HL-60 (cell line): ENCODE results near the gene ARID1B.

Experiments
- DNase-seq, 2 experiments: peaks; one replicate each; pipeline ENCODE4 v3.0.0-alpha.2; 2010 to 2020; ENCODE audit warnings: low read depth in 1 of 2, low spot score in 1 of 2
- H3K27ac ChIP-seq: fragments of 250-450 bp; sonication (Bioruptor Pico); replicated peaks from 2 replicates; pipeline ENCODE4 v1.5.1; 2020; ENCODE audit warnings: mild to moderate bottlenecking, moderate library complexity
- H3K27me3 ChIP-seq: fragments of 250-450 bp; sonication (Bioruptor Pico); 2 replicates; pipeline ENCODE4 v1.5.1; 2021; ENCODE audit warnings: mild to moderate bottlenecking, moderate library complexity; ENCODE audit not compliant: insufficient read depth, poor library complexity, severe bottlenecking
- H3K4me3 ChIP-seq: replicated peaks from 2 replicates; pipeline ENCODE4 v1.5.1; 2011; ENCODE audit warnings: mild to moderate bottlenecking, control low read depth, low read length; ENCODE audit not compliant: insufficient read depth
- GABPA ChIP-seq: IDR thresholded peaks from 2 replicates; pipeline ENCODE4 v1.6.1; 2012; ENCODE audit warnings: low read depth
- POLR2AphosphoS5 ChIP-seq: IDR thresholded peaks from 2 replicates; pipeline ENCODE4 v1.6.1; 2012; ENCODE audit warnings: low read depth
- SPI1 ChIP-seq: IDR thresholded peaks from 2 replicates; pipeline ENCODE4 v1.6.1; 2012; ENCODE audit warnings: low read depth, mild to moderate bottlenecking, borderline replicate concordance
- TF ChIP-seq, protein P1 (sequence below): IDR thresholded peaks from 2 replicates; pipeline ENCODE4 v1.6.1; 2012; ENCODE audit warnings: low read depth; ENCODE audit not compliant: insufficient replicate concordance
- TF ChIP-seq, protein P2 (sequence below): IDR thresholded peaks from one replicate; pipeline ENCODE4 v1.5.1; 2011; ENCODE audit warnings: low read length, control low read depth, inconsistent platforms; ENCODE audit not compliant: insufficient read depth

ARID1B gene

DNA sequence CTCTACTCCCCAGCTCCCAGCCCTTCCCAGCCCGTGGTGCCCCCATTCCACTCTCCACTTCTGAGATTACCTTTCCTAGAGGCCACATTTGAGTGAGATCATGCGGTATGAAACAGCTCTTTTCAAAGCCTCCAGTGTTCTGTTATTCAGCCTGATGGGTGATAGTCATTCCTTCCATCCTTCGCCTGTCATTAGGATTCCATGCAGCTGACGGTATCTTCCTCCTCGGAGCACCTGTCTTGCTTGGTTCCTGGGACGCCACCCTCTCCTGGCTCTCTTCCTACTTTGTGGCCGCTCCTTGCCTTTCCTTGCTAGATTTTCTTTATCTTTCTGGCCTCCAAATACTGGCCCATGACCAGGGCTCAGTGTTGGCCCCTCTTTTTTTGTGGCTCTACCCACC lies 137.0 kb downstream of the ARID1B start:
- no peak overlapping the region for H3K4me3 ChIP-seq
- H3K27me3 ChIP-seq, result no peaks in the 10 kb centered on the region
- TF ChIP-seq POLR2AphosphoS5 (no peak), GABPA (no peak), SPI1 (no peak)
- TF ChIP-seq, protein P1, sequence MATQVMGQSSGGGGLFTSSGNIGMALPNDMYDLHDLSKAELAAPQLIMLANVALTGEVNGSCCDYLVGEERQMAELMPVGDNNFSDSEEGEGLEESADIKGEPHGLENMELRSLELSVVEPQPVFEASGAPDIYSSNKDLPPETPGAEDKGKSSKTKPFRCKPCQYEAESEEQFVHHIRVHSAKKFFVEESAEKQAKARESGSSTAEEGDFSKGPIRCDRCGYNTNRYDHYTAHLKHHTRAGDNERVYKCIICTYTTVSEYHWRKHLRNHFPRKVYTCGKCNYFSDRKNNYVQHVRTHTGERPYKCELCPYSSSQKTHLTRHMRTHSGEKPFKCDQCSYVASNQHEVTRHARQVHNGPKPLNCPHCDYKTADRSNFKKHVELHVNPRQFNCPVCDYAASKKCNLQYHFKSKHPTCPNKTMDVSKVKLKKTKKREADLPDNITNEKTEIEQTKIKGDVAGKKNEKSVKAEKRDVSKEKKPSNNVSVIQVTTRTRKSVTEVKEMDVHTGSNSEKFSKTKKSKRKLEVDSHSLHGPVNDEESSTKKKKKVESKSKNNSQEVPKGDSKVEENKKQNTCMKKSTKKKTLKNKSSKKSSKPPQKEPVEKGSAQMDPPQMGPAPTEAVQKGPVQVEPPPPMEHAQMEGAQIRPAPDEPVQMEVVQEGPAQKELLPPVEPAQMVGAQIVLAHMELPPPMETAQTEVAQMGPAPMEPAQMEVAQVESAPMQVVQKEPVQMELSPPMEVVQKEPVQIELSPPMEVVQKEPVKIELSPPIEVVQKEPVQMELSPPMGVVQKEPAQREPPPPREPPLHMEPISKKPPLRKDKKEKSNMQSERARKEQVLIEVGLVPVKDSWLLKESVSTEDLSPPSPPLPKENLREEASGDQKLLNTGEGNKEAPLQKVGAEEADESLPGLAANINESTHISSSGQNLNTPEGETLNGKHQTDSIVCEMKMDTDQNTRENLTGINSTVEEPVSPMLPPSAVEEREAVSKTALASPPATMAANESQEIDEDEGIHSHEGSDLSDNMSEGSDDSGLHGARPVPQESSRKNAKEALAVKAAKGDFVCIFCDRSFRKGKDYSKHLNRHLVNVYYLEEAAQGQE, result no peak
- TF ChIP-seq, protein P2, sequence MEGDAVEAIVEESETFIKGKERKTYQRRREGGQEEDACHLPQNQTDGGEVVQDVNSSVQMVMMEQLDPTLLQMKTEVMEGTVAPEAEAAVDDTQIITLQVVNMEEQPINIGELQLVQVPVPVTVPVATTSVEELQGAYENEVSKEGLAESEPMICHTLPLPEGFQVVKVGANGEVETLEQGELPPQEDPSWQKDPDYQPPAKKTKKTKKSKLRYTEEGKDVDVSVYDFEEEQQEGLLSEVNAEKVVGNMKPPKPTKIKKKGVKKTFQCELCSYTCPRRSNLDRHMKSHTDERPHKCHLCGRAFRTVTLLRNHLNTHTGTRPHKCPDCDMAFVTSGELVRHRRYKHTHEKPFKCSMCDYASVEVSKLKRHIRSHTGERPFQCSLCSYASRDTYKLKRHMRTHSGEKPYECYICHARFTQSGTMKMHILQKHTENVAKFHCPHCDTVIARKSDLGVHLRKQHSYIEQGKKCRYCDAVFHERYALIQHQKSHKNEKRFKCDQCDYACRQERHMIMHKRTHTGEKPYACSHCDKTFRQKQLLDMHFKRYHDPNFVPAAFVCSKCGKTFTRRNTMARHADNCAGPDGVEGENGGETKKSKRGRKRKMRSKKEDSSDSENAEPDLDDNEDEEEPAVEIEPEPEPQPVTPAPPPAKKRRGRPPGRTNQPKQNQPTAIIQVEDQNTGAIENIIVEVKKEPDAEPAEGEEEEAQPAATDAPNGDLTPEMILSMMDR, result no peak
- no peak overlapping the region for H3K27ac ChIP-seq
- DNase-seq, result no peak

DNA sequence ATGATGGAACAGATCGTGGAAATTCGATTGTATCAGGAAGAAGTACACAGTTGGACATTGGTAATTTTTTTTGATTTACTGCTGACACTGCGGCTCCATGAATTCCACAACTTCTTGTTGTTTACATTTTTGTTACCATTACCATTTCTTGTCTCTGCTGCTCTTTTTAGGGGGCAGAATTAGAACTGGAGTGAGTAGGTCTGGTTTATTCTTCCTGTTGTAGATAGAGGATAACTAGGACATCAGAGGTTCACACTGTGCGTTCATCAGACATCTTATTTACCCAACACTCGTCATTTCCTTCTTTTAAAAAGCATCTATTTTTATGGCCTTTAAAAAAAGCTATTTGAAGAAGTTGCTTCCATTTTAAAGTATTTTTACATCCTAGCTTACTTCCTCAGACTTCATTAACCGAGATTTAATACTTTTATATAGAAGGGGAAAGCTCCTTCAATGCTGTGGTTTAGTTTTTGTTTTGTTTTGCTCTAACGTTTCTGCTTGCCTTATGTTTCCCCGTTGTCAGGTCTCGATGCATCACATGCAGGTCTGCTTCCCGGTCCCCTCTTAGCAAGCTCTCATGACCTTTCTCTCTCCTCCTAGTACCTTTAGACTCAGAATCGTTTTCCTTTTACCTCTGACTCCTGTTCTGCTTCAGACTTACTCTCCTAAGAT lies 139.1 kb downstream of the ARID1B start:
- Histone ChIP-seq H3K27me3 (no peaks in the 10 kb centered on the region), H3K27ac (no peak overlapping the region), H3K4me3 (no peak overlapping the region)
- TF ChIP-seq, protein P2, result no peak
- no peak for TF ChIP-seq GABPA
- TF ChIP-seq SPI1, result no peak
- TF ChIP-seq, protein P1, result no peak
- no peak for TF ChIP-seq POLR2AphosphoS5
- DNase-seq, result no peak

DNA sequence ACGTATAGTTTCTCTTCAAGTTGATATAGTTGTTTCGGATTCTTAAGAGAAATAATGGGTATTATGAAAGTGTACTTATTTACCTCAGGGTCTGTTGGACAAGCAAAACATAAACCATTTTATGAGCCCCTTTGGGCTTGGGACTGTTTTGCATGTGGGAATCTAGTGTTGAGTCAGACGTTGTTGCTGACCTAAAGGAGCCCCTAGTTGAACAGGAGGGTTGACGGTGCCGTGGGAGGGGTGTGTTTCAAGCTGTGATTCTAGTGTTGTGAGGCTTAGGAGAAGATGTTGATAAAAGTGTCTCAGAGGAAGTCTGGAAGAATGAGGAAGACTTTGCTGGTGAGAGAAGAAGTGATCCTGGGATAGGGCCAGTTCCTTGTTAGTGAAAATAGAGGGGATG lies 140.0 kb downstream of the ARID1B start:
- H3K27me3 ChIP-seq, result no peaks in the 10 kb centered on the region
- no peak overlapping the region for H3K4me3 ChIP-seq
- TF ChIP-seq POLR2AphosphoS5 (no peak), GABPA (no peak), SPI1 (no peak)
- TF ChIP-seq, protein P2, result no peak
- TF ChIP-seq, protein P1, result no peak
- no peak overlapping the region for H3K27ac ChIP-seq
- no peak for DNase-seq
